Mononuclear cell (primary cell): ENCODE measurements around the gene TUBB1. TPM values are rescaled to one million over a fixed set of nuclear protein-coding genes. Genes with fewer than 3 reads are reported as not detected.

ENCODE experiments used
- H3K27me3 ChIP-seq: 2 replicates; pipeline ENCODE4 v1.6.0; 2011; ENCODE audit warnings: low read length, control low read depth; ENCODE audit not compliant: insufficient read depth
- H3K4me1 ChIP-seq: 2 replicates; pipeline ENCODE4 v1.5.1; 2011; ENCODE audit warnings: mild to moderate bottlenecking, low read length, control low read depth; ENCODE audit not compliant: insufficient read depth
- H3K4me3 ChIP-seq: 2 replicates; pipeline ENCODE4 v1.5.1; 2011; ENCODE audit warnings: mild to moderate bottlenecking, low read length, moderate library complexity
- H3K9me3 ChIP-seq: 2 replicates; pipeline ENCODE4 v1.5.1; 2011; ENCODE audit warnings: low read depth, mild to moderate bottlenecking, control low read depth, low read length
- total RNA-seq: library from RNA; depleted of rRNA; stranded (reverse); fragments of >200 nt; gene quantifications from one replicate; pipeline ENCODE4 v1.2.3, GENCODE V29; 2012

The TUBB1 gene
- total RNA-seq, 1 donor = 188 TPM

DNA sequence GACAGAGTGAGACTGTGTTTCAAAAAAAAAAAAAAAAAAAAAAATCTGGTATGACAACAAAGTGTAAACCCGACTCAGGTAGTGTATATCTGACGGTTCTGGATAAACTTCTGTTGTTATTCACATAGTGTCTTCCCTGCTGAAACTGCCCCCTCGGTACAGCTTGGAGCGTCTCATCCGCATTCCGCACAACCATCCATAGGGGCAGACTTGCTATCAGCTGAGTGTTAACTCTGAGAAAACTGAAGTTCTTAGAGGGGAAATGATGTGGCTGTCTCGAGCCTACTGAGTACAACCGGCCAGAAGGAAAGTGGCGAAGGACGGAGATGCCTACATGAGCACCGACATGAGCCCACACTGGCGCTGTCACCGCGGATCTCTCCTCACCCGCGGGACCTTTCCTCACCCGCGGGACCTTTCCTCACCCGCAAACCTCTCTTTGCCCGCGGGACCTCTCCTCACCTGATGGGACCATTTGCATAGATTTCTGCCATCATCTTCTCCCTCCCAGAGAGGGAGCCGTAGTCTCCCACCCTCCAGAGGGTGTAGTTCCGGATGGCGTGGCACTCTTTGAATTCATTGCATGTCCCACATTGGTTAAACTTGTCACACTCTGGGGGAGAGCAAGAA, 22.0 kb upstream of the TUBB1 start:
- Histone ChIP-seq H3K9me3 (no peaks in the 10 kb centered on the region), H3K4me1 (peaks cover 14% of the 10 kb centered on the region), H3K27me3 (no peaks in the 10 kb centered on the region), H3K4me3 (no peak overlapping the region)

DNA sequence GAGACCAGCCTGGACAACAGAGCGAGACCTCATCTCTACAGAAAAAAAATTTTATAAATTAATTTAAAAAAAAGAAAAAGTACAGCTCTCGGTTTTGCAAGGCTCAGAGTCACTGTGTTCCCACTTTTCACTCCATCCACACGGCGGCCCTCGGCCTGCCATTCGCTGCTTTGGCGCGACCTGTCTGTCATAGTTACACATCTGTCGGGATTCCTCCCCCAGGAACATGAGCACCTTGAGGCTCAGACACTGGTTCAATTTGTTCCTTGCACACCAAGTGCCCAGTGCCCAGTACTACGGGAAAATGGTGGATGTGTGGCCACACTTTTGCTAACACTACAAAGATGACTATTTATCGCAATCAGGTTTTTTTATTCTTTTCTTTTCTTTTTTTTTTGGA, 20.6 kb upstream of the TUBB1 start:
- H3K9me3 ChIP-seq = no peaks in the 10 kb centered on the region

DNA sequence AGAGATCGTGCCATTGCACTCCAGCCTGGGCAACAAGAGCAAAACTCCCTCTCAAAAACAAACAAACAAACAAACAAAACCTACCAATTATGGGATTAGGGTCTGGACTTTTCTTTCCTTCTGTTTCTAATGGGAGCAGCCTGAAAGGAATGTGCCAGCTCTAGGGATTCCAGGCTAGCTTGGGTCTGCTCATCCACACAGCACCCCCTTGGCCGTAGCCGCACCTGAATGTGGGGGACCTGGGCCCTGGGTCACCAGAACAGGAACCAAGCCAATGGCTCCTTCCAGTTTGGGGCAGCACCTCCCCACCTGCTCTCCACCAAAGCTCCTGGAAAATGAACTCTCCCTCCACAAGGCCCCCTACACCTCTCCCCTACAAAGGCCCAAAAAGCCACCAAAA, 18.9 kb upstream of the TUBB1 start:
- H3K27me3 ChIP-seq = no peaks in the 10 kb centered on the region
- H3K4me1 ChIP-seq = peaks cover 31% of the 10 kb centered on the region
- no peaks in the 10 kb centered on the region for H3K9me3 ChIP-seq
- H3K4me3 ChIP-seq = no peak overlapping the region

More for the DNA sequence above, 20.6 kb upstream of the TUBB1 start:
- Histone ChIP-seq H3K27me3 (no peaks in the 10 kb centered on the region), H3K4me3 (no peak overlapping the region), H3K4me1 (peaks cover 24% of the 10 kb centered on the region)

DNA sequence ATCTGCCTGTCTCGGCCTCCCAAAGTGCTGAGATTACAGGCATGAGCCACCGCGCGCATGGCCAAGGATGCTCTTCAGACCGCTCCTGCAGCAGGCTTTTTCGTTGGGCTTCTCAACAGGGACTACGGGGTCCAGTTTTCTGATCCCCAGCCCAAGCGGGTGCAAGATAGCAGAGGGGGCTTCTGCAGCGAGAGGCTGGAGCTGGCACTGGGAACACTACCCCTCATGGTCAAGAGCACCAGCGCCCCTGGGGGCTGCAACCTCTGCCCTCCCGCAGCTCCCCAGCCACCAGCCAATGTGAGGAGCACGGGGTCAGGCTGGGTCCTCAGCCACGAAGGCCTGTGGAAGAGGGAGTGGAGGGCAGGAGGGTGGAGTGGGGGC, 18.2 kb upstream of the TUBB1 start:
- Histone ChIP-seq H3K27me3 (no peaks in the 10 kb centered on the region), H3K4me3 (no peak overlapping the region), H3K4me1 (peaks cover 38% of the 10 kb centered on the region), H3K9me3 (no peaks in the 10 kb centered on the region)

DNA sequence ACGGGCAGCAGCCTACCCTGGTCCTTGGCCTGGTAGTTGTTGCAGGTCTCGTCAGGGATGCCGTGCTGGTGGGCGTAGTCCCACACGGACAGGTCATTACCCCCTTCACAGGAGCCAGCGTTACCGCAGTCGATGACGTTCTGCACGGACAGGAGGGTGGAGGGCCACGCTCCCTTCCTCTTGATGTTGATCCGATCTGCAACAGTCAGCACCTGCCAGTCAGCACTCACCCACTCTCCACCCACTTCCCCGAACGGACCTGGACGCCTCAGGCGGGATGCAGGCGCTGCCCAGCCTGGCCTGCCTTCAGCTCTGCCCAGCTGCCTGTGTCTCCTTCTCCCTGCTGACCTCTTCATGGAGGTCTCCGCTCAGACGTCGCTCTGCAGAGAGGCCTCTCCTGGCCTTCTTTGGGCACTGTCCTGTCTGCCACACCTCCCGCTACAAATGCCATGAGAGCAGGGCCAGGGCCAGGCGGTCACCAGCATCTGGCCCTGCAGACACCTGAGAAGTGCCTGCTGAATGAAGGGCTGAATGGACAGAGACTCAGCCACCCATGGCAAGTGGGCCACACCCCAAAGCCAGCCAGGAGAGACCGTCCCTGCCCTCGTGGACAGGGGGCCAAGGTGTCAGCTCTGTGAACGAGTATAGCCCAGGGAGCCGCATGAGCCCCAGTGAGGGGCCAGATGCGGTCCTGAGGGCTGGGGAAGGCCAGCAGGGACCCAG, 17.6 kb upstream of the TUBB1 start:
- Histone ChIP-seq H3K9me3 (no peaks in the 10 kb centered on the region), H3K27me3 (no peaks in the 10 kb centered on the region), H3K4me1 (peaks cover 43% of the 10 kb centered on the region), H3K4me3 (no peak overlapping the region)

DNA sequence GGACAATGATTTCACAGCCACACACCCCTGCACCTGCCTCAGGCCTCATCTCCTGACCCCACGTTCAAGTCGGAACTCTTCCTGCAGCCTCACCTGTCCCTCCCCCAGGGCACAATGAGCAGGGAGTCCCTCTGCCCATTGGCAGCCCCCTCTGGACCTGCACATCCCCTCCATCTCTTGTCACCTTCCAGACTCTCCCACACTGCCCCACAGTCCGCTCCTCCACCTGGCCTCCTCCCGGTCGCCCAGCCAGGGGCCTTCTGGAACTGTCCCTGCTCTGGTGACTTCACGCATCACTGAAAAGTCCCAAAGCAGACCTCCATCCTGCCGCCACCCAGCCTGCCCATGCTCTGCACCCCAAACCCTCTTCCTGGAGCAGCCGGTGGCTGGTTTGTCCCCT, 16.8 kb upstream of the TUBB1 start:
- Histone ChIP-seq H3K27me3 (no peaks in the 10 kb centered on the region), H3K4me3 (no peak overlapping the region), H3K9me3 (no peaks in the 10 kb centered on the region), H3K4me1 (peaks cover 45% of the 10 kb centered on the region)

DNA sequence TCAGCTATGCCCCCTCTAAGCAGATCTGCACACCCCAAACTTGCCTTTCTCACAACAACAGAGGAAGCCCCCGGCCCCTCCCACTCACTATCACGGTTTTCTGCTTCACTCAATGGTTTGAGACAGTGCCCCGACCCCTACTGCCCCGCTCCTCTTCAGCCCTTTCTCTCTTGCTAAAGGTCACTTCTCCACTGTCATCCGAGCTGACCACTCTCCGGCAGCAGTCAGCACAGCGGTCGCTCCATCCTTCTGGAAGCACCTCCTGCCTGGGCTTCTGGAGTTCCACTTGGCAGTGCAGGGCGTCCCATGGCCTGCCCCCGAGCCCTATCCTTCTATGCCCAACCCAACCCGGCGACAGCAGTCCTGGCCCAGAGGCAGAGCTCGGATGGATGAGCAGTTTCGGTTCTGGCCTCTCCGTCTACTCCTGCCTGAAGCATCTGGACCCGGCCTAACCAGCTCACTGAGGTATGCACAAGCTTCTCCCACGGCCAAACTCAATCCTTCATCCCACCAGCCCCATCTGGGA, 16.3 kb upstream of the TUBB1 start:
- no peak overlapping the region for H3K4me3 ChIP-seq
- peaks cover 50% of the 10 kb centered on the region for H3K4me1 ChIP-seq
- H3K9me3 ChIP-seq = no peaks in the 10 kb centered on the region
- no peaks in the 10 kb centered on the region for H3K27me3 ChIP-seq

DNA sequence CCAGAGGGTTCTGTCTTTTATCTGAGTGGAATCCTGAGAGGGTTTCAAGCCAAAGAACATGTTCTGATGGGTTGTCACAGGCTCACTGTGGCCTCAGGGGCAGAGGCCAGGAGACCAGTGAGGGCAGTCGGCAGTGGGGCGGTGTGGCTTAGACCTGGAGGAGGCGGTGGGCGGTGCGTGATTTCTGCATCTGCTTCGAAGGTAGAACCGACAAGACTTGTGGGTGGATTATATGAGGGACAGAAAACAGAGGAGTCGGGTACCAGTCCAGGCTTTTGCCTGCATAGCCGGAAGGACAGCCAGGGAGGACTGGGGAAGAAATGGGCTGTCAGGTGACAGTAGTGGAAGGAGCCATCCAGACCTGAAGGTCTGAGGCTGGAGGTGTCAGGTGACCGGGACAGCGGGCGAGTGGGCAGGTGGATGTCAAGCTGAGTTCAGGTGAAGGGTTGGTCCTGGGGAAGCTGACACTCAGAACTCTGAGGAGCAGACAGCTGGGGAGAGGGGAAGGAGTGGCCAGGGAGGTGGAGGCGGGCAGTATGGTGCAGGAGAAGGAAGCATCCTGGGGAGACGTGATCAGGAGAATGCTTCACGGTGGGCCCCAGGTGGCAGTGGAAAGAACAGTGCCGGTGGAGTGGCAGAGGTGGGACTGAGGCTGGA, 15.3 kb upstream of the TUBB1 start:
- Histone ChIP-seq H3K9me3 (no peaks in the 10 kb centered on the region), H3K4me1 (peaks cover 60% of the 10 kb centered on the region), H3K4me3 (peak overlapping the region; percentile 58), H3K27me3 (no peaks in the 10 kb centered on the region)

DNA sequence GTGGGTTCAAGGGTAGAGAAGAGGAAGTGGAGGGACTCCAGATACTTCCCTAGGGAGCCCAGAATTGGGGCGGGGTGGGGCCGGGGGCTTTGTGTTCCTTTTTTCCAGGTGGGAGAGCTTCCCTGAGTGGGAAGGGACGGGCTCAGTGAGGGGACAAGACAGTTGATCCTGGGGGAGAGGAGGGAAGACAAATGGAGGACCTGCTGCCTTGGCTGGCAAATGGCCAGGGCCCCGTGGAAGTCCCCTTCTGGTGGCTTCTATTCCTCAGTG, 14.8 kb upstream of the TUBB1 start:
- Histone ChIP-seq H3K4me1 (peaks cover 60% of the 10 kb centered on the region), H3K27me3 (no peaks in the 10 kb centered on the region), H3K9me3 (no peaks in the 10 kb centered on the region), H3K4me3 (peak overlapping the region; percentile 58)

DNA sequence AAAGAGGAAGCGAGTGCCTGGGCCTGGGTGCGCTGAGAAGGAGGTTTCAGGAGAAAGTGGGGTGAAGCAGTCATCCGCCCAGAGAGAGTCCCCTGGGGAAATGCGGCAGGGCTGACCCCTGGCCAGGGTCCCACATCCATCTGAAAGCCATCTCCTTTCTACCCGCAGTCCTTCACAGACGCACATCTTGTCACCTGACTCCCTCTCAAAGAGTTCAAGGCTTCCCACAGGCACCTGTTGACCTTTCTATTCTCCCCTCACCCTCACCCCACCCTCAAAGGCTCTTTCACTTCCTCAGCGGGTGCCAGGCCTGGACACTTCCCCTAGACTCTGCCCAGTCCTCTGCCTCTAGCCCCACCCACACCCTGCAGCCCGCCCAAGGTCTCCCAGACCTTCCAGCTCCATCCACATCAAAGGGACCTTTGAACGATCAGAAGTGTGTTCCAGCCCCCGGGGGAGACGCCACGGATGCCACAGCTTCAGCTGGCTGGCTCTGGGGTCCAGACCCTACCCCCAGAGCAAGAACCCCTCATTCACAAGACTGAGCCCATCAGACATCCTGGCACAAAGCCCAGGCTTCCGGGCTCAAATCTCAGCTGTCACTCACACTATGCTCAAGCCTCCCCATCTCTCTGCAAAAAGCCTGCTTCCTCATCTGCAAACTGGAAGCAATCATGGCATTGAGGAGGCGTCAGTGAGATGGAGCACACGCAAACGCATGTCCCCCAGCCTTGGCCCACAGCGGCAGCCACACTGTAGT, 14.3 kb upstream of the TUBB1 start:
- no peaks in the 10 kb centered on the region for H3K9me3 ChIP-seq
- no peaks in the 10 kb centered on the region for H3K27me3 ChIP-seq
- peak overlapping the region; percentile 58 for H3K4me3 ChIP-seq
- H3K4me1 ChIP-seq = peaks cover 60% of the 10 kb centered on the region

DNA sequence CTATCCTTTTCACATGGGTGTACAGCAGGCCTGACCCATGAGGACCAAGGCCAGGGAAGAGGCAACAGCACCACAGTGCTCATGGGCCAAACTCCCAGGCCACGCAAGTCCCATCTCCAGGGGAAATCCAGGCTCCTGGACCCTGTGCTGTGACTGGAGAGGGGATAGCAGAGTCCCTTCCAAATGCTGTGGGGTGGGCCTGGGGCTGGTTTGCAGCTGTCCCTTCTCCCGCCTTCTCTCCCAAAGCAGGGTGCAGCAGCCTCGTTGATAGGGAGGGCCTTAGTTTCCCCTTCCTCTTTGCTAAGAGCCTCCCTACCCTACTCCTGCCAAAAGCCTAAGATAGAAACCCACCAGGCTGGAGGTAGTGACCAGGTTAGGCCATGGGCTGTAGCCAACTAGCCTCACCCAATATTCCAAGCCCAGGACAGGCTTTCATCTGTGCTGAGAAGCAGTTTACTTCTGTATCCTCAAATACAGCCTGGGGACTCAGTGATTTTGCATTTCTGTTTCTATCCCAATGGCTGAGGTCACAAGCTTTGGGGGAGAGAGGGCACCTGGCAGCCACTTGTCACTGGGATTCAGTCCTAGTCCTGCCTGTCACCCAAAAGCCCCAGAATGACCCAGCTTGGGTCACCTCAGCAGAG, 13.6 kb upstream of the TUBB1 start:
- no peaks in the 10 kb centered on the region for H3K9me3 ChIP-seq
- peaks cover 60% of the 10 kb centered on the region for H3K4me1 ChIP-seq
- H3K27me3 ChIP-seq = no peaks in the 10 kb centered on the region
- peak overlapping the region; percentile 58 for H3K4me3 ChIP-seq

DNA sequence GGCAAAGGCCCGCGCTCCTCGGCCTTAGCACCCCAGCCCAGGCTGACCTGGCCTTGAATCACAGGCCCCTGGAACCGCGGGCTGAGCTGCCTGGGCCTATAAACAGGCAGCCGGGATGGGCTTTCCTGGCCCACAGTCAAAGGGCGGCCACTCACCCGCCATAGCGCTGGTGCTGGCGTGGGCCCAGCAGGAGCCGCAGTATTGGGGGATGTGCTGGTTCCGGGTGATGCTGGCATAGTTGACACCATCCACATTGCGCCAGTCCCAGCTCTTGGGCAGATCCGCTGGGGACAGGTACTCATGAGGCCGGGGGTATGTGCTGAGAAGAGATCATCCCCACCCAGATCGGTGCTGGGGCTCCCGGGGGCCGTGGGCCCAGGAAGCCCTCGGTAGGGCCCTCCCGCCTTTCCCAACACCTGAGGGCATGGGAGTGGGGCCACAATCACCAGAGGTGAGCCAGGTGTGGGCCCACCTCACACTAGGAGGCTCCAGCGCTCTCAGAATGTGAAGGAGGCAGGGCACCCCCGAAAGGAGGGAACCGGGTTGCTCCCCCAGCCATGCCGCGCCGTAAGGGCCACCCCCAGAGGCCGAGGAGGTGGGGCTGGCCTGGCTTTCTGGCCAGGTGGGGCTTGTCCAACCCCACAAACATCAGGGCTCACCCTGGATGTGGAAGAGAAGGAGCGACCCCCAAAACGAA, 12.9 kb upstream of the TUBB1 start:
- Histone ChIP-seq H3K27me3 (no peaks in the 10 kb centered on the region), H3K4me3 (peak overlapping the region; percentile 58), H3K9me3 (no peaks in the 10 kb centered on the region), H3K4me1 (peaks cover 66% of the 10 kb centered on the region)

DNA sequence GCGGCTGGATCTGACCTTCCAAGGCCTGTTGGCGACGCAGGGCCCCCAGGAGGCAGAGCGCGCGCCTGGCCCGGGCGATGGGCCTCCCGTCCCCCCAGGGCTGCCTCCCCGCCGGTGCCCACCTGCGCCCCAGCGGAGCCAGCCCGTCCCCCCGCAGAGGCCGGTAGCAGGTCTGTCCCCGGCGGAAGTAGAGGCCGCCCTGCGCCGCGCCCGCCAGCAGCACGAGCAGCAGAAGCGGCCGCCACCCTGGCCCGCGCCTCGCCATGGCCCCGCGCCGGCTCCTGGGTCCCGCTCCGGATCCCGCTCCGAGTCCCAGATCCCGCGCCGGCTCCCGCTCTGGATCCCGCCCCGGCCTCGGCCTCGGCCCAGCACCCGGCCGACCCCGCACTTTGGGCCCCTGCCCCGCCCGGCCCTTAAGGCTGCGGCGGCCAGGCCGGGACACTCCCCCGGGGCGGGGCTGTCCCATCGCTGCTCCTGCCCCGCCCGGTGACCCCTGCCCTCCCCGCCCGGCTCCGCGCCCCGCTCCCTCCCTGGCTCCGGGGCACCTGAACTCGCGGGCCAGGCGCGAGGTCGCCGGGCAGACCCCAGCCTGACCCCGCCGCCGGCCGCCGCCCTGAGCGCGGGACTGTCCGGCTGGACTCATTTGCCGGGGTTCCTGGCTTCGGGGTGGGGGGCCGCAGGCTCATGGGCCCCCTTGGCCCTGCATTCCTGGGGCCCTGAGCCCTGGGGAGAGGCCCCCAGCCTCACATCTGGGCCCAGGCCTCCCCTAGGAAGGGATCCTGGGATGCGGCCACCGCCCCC, 12.2 kb upstream of the TUBB1 start, which contains the start of gene CTSZ:
TSS of gene CTSZ (minus strand) at position 391 of the 801 bp plus-strand sequence. CDS start at position 265, 126 bp downstream.
- Histone ChIP-seq H3K4me1 (peaks cover 72% of the 10 kb centered on the region), H3K9me3 (no peaks in the 10 kb centered on the region), H3K4me3 (peak within 1 kb of the TSS; percentile 58), H3K27me3 (no peaks in the 10 kb centered on the region)
